ENCODE results near the gene NRCAM. TPM values are rescaled to one million over a fixed set of nuclear protein-coding genes. Genes with fewer than 3 reads are reported as not detected.
"Not testable (repeated sequence)": the region's sequence is repeated elsewhere in the genome, so short reads cannot be mapped to it uniquely, and the experiment has no call there.

NRCAM gene
- total RNA-seq, 1 donor from 2014 or later = 9.2 TPM

GRCh38 chr7:108270385-108271015 lies 185.7 kb downstream of the NRCAM start:
- no peak for DNase-seq

DNA sequence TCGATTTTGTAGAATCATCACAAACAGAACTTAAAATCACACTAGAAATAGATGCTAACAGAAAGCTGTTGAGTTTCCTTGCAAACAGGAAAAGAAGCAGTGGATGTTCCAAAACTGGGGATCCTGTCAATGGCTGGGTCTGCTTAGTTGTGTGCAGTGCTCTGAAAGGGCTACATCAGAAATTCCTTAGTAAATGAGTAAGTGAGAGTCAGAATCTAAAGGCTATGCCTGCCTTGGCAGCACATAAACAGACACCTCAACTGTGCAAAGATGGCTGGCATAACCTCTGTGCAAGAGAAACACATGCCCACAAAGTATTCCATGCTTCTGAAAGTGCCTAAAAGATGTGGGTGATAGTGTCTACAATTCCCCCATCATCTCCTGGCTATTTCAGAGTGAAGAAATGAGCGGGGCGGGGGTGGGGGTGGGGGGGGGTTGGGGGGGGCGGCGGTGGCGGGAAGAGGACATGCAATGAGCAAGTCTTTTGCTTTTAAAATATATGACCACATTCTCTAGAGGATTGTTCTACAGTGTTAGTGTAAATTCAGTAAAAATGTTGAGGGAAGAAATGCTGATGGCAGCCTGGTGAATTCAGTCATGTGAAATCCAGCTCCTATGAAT lies 187.9 kb downstream of the NRCAM start:
- no peak for DNase-seq

- DNase-seq = no peak
Observed at GRCh38 chr7:108267615-108268014, 188.6 kb downstream of the NRCAM start.

DNA sequence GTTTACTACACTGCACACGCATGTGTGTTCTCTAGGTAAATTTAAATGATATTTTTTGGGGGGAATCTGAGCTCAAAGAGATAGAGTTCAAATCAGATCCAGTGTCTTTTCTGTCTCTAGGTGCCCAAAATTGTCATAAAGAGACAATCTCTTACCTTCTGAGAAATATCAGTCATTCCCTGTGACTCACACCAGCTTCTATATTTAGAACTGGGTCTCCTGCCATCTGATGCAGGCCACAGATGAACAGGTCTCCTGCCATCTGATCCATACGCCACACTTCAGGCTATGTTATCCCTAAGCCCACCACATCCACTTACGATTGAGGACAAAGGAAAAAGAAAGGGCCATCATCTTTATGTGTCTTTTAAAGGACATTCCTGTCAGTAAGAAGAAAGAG lies 189.7 kb downstream of the NRCAM start:
- DNase-seq = no peak

GRCh38 chr7:108266035-108266434 lies 190.2 kb downstream of the NRCAM start:
- DNase-seq = no peak

- no peak for DNase-seq
Observed at GRCh38 chr7:108265007-108265406, 191.2 kb downstream of the NRCAM start.

DNA sequence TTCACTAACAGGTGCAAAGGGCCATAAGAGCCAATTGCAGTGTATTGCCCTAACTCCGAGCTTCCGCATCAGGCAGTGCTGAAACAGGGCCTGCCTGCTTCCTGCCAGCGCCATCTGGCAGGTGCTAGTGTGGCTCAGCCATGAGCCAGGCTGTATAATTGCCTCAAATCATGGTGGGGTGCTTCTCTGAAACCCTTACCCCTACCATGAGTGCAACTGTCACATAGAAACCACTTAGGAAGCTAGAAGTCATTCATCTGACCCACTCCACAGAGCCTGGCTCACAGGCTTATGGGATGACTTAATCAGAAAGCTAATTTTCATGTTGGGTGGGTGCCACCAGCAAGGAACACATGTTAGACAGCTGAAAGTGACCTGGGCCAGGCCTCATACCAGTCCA lies 192.8 kb downstream of the NRCAM start:
- no peak for DNase-seq

GRCh38 chr7:108261560-108262255 lies 194.5 kb downstream of the NRCAM start:
- no peak for DNase-seq

DNA sequence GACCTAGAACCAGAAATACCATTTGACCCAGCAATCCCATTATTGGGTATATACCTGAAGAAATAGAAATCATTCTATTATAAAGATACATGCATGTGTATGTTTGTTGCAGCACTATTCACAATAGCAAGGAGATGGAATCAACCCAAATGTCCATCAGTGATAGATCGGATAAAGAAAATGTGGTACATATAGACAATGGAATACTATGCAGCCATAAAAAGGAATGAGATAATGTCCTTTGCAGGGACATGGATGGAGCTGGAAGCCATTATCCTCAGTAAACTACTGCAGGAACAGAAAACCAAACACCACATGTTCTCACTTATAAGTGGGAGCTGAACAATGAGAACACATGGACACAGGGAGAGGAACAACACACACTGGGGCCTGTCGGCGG lies 196.8 kb downstream of the NRCAM start:
- not testable (repeated sequence) for DNase-seq

- no peak for DNase-seq
Observed at GRCh38 chr7:108257954-108258353, 198.3 kb downstream of the NRCAM start.

DNA sequence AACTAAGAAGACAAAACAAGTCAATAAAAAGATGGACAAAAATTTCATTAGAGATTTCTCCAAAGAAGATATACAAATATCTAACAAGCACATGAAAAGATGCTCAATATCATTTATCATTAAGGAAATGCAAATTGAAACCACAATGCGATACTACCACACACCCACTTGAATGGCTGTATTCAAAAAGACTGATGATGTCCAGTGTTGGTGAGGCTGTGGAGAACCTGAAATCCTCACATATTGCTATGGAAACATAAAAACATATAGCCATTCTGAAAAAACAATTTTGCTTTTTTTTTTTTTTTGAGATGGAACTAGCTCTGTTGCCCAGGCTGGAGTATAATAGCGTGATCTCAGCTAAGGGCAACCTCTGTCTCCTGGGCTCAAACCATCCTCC lies 202.0 kb downstream of the NRCAM start:
- DNase-seq = no peak

DNA sequence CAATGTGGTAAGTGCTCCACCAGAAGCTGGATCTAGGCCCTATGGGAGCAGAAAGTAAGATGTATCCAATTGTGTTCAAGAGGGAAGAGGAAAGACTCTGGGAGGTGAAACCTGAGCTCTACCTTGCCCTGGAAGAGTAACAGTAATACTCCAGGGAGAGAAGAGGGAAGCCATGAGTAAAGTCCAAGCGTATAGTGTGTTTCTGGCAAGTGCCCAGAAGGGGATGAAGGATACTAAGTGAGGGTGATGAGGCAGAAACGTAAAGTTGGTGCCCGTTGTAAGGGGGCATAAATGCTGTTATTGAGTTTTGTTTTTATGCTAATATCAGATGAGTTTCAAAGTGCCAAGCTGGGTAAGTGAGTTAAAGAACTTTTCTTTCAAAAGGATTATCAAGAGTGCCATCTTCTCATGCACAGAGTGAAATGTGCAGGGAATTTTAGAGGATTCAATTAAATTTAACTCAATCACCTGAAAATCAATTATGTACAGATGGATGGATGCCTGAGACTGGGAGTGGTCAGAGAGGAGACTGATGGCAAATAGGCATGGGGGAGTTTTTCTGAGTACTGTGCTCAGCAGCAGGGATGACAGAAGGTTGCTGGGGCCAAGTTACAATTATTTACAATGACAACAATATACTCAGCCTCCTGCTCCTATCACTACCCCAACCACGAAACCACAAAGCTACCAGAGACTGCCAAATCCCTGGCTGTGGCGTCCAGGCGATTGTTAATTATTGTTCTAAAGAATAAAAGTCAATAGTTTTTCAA lies 202.8 kb downstream of the NRCAM start:
- DNase-seq = no peak

- DNase-seq = no peak
Observed at GRCh38 chr7:108252177-108252576, 204.1 kb downstream of the NRCAM start.

DNA sequence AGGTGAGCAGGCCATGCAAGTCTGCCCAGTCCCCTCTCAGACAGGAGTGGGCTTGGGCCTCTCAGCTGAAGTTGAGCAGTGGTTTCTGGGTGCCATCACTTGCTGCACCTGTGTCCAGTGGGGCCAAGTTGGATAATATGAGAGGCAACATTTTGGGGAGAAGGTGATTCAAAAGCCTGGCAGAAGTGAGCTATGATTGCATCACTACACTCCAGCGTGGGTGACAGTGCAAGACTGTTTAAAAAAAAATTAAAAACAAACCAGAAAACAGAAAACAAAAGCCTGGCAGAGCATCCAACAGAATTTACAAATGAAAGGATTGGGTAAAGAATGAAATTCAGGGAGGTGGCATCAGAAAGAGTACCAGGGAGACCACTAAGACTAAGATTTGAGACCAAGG lies 204.5 kb downstream of the NRCAM start:
- DNase-seq = no peak

- no peak for DNase-seq
Observed at GRCh38 chr7:108249453-108249852, 206.8 kb downstream of the NRCAM start.

GRCh38 chr7:108248821-108249220 lies 207.4 kb downstream of the NRCAM start:
- peak; percentile 16 for DNase-seq

GRCh38 chr7:108248418-108248817 lies 207.8 kb downstream of the NRCAM start:
- no peak for DNase-seq

- peak; percentile 56 for DNase-seq
Observed at GRCh38 chr7:108247614-108248013, 208.6 kb downstream of the NRCAM start.

GRCh38 chr7:108246227-108246837 lies 209.9 kb downstream of the NRCAM start:
- DNase-seq = peak; percentile 81

GRCh38 chr7:108245523-108246226 lies 210.6 kb downstream of the NRCAM start:
- no peak for DNase-seq

- DNase-seq = no peak
Observed at GRCh38 chr7:108244110-108244509, 212.1 kb downstream of the NRCAM start.
